ENCODE results near the gene TACR2.

The TACR2 gene

GRCh38 chr10:69416695-69417094, at the start of gene TACR2:
TACR2 (minus strand) TSS chr10:69416918; CDS start chr10:69416323, 595 bp downstream.
- DNase-seq (ENCODE audit: low read depth in 2 of 2): no peak

DNA sequence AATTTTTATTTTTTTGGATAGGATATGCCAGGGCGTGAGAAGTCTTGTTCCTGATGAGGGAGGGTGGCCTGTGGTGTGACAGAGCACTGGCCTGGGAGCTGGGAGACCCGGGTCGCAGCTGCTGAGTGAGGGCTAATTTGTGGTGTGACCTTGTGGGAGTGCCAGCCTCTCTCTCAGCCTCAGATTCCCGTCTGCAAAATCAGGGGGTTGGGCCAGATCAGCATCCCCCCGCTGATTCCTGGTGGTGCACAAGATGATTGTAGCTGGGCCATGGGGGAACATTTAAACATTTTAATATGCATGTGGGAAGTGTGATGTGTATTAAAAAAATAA, 49.4 kb upstream of the TACR2 start:
- DNase-seq (ENCODE audit: low read depth in 2 of 2): no peak

GRCh38 chr10:69465457-69466157, 48.9 kb upstream of the TACR2 start:
- DNase-seq (ENCODE audit: low read depth in 2 of 2): no peak

DNA sequence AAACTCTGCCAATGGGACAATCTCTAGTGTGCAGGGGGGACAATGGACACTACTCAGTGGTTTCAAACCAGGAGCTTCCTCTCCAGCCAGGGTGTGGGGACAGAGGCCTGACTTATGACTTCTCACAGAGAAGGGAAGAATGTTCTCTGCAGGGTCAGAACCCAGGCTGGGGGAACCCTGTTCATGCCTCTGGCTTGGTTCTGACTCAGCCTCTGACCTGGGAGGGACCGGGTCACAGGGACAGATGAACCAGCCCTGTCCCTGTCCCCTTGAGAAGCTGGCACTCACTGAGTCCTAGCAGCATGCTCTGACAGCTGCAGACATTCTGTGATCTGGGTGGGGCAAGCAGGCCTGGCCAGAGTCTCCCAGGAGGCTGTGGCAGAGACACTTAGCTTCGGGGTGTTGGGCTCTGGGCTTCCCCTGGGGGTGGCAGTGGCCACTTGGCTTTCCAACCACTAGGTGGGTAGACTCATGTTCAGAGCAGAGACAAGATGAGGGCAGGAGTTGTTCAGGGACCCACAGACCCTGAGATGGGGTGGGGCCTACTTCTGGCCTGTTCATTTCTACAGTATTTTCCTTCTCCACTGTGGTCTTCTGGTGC, 48.2 kb upstream of the TACR2 start:
- DNase-seq (ENCODE audit: low read depth in 2 of 2): no peak

DNA sequence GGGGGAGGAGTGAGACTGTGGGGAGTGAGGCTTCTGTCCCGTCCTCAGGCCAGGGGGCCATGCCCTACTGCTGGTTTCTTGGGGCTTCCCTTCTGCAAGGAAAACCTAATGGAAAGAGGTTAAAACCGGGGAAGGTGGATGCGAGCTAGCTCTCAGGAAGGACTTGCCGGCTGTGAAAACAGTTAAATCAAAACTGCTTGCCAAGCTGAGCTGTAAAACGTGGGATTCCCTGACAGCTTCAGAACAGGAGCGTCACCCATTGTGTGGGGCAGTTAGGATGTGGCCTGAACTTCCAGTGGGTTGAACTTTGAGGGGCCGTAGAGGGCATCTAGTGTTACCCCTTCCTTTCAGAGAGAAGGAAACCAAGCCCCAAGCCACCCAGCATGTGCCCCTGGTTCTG, 47.7 kb upstream of the TACR2 start:
- DNase-seq (ENCODE audit: low read depth in 2 of 2): no peak

GRCh38 chr10:69463886-69464285, 47.2 kb upstream of the TACR2 start:
- DNase-seq (ENCODE audit: low read depth in 2 of 2): no peak

DNA sequence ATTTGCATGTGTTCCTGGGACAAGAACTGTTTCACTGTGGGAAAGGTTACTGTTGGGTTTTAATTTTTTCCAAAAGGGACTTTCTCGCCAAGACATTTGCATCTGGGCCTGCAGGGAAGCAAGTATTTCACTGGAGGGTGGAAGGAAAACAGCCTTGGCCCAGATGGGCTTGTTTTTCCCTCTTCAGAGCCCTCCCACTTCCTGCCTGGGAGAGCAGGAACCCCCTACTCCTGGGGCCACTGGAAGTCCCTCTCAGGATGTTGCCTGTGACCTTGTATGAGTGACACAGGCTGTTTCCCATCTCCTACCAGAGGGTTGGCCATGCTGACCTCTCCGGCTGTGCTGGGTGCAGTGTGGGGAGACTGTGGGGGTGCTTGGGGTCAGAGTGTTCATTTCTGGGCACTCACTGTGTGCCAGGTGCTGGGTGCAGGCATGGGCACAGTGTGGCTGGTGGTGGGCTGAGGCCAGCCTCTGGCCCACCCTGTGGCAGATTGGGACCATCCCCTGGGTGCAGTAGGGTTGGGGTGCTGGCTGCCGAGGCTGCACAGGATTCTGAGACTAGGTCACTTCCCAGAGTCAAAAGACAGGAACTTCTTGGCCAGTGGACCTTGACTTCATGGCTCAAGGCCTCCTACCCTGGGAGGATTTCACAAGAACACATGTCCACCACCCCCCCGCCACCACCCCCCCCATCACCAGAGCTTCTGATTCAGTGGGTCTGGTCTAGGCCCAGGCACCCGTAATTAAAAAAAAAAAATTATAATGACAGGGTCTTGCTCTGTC, 44.7 kb upstream of the TACR2 start:
- no peak for DNase-seq (ENCODE audit: low read depth in 2 of 2)

- no peak for DNase-seq (ENCODE audit: low read depth in 2 of 2)
These were observed 44.0 kb upstream of the TACR2 start for GRCh38 chr10:69460576-69461242.

- DNase-seq (ENCODE audit: low read depth in 2 of 2): no peak
These were observed 43.3 kb upstream of the TACR2 start for GRCh38 chr10:69459893-69460575.

DNA sequence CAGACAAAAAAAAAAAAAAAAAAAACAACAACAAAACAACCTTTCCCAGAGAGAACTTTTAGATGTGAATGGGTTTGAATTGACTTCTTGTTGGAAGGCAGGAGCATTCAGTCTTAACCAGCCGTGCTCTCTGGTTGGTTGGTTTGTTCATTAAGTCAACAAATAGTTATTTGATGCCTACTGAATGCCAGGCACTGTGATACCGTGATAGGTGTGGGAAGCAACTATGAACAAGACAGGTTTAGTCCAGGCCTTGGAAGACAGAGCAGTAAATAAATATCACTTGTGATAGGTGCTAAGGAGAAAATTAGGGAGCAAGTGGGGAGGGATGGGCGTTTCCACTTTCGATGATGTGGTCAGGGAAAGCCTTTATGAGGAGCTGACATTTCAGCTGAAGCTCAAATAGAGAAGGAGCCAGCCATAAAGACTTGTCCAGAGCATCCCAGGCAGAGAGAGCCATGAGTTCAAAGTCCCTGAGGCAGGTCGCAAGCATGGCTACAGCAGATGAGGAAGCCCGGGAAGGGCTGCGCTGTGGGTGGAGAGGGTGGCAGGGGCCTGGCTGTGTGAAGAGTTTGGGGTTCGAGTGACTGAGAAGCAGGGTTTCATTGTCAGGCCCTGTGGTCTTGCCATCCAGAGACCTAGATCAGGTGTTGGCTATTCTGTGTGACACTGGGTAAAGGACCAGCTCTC, 42.5 kb upstream of the TACR2 start:
- no peak for DNase-seq (ENCODE audit: low read depth in 2 of 2)

DNA sequence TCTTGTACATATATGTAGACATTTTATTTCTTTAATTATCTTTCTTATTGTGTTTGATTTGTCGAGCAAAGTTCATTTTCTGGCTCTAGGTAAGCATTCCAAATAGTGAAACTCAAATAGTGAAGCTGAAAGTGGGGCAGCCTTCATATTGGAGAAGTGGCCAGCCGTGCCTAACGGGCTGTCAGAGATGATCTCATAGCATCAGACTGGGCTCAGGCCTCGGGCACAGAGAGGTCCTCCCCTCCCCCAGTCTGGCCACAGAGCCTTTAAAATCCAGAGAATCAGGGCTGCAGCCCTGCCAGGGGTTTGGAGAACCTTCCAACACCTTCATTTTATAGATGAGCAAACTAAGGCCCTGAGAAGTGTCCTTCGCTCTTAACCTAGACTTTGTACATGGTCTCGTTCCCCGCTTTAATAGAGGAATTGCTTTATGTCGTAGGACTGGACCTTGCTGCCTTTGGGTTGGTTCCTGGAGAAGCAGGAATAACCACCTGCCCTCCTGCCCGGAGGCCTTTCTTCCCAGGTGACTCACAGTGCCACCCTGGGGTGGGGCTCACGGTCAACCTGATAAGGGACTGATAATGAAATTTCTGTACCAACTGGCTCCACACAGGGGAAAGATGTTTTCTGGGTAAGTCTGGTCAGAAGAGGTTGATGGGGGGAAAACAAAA, 41.8 kb upstream of the TACR2 start:
- no peak for DNase-seq (ENCODE audit: low read depth in 2 of 2)

- no peak for DNase-seq (ENCODE audit: low read depth in 2 of 2)
These were observed 41.1 kb upstream of the TACR2 start for GRCh38 chr10:69457771-69458237.

DNA sequence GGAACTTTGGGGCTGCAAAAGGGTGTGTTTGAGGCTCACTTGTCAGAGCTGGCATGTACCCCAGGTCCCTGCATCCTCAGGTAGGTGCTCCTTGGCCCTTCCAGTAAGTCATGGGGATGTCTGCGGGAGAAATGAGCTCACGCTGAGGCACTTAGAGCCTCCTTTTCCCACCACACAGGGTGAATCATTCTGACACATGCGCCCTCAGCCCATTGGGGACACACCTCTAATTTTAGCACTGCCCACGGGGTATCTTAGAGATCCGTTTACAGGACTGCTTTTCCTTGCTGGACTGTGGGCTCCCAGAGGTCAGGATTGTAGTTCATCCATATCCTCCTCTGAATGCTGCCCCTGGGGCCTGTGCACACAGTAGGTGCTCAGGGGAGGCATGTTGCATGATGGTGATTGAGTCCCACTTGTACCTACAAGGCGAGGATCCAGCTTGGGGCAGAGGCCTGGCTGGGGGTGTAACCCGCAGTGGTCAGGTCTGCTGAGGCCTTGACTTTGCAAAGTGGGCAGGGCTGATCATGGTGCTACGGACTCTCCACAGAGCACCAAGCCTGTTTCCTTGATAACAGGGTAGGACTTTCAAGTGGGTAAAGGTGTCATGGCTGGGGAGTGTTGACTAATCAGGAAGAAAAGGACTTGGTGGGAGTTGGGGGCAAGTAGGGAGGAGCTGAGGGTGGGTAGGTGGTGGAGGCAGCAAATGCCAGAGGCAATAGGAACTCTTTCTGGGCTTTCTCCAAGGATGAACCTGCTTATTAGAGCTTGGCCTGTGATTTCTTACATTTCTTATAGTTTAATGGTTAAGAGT, 40.4 kb upstream of the TACR2 start:
- DNase-seq (ENCODE audit: low read depth in 2 of 2): no peak

DNA sequence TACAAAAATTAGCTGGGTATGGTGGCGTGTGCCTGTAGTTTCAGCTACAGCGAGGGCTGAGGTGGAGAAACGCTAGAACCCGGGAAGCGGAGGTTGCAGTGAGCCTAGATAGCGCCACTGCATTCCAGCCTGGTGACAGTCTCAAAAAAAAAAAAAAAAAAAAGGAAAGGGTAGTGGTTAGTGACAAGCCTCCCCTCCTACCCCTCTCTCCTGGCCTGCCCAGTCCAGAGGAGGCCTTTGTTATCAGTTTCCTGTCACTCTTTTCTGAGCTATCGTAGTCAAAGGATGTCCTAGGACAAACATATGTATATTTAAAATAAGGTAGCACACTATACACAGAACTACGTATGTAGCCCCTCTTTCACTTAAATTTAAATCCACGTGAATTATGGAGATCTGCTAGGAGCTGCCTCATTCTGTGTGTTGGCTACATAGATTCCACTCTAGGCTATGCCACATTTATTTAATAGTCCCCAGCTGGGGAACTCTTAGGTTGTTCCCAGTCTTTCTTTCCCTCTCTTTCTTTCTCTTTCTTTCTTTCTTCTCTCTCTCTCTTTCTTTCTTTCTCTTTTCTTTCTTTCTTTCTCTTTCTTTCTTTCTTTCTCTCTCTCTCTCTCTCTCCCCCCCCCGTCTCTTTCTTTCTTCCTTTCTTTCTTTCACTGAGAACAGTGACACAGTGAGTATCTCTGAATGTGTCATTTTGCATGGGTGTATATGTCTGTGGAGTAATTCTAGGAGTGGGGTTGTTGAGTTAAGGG, 38.5 kb upstream of the TACR2 start:
- DNase-seq (ENCODE audit: low read depth in 2 of 2): no peak

DNA sequence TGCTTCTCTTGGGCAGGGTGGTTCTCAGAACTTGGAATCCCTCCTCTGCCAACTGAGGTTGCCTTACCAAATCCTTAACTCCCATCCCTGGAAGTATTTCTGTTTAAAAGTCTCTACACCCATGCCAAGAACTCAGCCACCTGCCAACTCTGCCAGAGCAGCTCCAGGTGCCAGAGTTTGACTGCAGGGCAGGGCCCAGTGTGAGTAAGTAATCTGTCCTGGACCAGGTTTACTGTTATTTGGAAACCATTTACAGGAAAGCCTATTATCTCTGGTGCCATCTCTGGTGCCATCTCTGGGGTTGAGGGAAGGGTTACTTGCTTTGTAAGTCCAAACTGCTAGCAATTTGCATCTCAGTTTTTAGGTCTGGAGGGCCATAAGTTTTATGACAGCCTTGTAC, 37.1 kb upstream of the TACR2 start:
- DNase-seq (ENCODE audit: low read depth in 2 of 2): no peak

DNA sequence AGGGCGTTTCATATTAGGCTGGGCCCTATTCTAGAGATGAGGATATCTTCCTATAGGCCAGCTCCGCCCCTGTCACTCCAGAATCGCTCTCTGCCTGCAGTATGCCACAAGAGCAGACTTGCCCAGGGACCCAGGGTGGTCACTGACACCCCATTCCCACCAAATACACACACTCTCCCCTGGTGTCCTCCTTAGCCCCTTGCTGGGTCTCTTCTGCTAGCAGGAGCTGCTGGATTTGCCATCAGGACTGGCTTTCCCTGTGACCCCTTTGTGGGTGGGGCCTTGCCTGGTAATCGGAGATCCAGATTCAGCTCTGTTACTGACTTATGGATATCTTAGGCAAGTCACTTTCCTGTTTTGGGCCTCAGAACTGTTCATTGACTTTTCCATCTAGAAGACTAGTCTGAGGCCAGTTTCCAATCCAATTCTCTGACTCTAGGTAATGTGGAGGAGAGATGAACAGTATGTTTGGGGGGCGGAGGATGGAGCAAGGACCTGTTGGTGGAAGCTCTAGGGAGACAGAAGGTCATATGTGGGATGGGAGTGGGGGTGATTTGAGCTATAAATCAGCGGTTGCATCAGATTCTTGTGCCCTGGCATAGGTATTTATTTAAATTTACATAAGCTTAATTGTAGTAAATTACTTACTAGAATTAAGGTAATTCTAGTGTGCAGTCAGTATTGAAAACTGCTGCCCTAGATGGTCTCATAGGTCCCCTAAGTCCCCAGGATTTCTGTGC, 36.1 kb upstream of the TACR2 start:
- no peak for DNase-seq (ENCODE audit: low read depth in 2 of 2)

- DNase-seq (ENCODE audit: low read depth in 2 of 2): no peak
These were observed 35.1 kb upstream of the TACR2 start for GRCh38 chr10:69451784-69452251.

DNA sequence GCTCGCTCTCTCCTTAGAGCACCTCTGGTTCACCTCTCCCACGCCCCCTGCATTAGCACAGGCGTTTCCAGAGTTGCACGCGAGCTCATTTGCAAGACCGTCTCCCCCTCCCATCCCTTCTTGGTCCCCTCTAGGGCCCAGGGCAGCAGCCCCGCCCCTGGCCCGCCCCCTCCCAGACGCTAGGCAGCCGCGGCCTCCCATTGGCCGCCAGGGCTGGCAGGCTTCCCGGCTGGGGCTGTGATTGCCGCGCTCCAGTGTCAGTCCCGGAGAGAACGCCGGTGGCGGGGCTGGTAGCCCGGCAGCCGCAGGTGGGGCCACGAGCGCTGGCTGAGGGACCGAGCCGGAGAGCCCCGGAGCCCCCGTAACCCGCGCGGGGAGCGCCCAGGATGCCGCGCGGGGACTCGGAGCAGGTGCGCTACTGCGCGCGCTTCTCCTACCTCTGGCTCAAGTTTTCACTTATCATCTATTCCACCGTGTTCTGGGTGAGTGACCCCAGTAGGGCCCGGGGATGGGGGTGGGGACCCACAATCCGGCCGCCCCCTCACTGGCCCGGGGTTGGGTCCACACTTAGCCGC, 34.6 kb upstream of the TACR2 start, which contains the start of gene TSPAN15:
TSPAN15 (plus strand) TSS at position 257 of the 575 bp plus-strand sequence; CDS start at position 387, 130 bp downstream.
- peak; percentile 53 for DNase-seq (ENCODE audit: low read depth in 2 of 2)

Measured in stimulated activated CD8-positive, alpha-beta memory T cell treated with anti-CD3 and anti-CD28 coated beads, Interleukin-7, amount 100 ng/mL, for 1 hour (primary cell).